Mammary epithelial cell (primary cell): Measurements from ENCODE around the gene ALDH3A1.

Experiments used
- EZH2 ChIP-seq: IDR thresholded peaks from 2 replicates; pipeline ENCODE4 v1.6.1; 2012; ENCODE audit warnings: low read length, inconsistent platforms, borderline replicate concordance
- TF ChIP-seq, protein P1 (sequence below), 2 donors: IDR thresholded peaks in 1 of 2; conservative IDR thresholded peaks in 1 of 2; 2 replicates each; pipeline ENCODE4 v1.5.1; 2011 to 2012; ENCODE audit warnings: inconsistent platforms in 2 of 2, low read length in 2 of 2, mild to moderate bottlenecking in 2 of 2, control low read depth in 1 of 2, low read depth in 1 of 2; ENCODE audit not compliant: insufficient read depth in 1 of 2; ENCODE audit errors: extremely low read depth in 1 of 2

DNA sequence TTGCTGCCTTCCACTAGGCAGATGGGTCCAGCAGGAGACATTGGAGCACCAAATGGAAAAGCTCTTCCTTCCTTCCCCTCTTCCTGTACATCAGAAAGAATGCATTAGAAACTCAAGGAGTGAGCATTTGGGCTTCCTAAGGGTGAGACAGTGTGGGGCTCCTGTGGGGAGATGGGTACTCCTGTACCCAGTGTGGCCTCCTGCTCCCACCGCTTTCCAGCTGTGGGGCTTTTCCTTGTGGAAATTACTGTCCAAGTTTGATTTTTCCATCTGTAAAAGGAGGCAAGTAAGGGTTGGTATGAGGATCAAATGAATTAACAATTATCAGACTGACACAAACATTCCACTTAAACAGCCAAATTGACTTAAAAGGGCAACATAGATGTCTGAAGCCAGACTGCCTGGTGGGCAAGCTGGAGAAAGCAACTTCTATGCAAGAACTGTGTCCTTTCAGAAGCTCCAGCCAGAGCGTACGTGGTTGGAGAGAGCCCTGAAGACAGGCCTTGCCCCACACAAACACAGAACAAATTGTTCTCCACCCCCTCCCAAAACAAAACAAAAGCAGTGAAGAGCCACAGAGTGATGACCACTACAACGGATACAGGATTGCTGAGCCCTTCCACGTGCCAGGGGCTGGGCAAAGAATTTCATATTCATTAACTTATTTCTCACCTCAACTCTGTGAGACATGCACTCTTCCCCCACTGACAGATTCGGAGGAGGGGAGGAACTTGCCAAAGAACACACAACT is 23.1 kb upstream of the ALDH3A1 start:
- TF ChIP-seq EZH2, result no peak
- TF ChIP-seq, protein P1, sequence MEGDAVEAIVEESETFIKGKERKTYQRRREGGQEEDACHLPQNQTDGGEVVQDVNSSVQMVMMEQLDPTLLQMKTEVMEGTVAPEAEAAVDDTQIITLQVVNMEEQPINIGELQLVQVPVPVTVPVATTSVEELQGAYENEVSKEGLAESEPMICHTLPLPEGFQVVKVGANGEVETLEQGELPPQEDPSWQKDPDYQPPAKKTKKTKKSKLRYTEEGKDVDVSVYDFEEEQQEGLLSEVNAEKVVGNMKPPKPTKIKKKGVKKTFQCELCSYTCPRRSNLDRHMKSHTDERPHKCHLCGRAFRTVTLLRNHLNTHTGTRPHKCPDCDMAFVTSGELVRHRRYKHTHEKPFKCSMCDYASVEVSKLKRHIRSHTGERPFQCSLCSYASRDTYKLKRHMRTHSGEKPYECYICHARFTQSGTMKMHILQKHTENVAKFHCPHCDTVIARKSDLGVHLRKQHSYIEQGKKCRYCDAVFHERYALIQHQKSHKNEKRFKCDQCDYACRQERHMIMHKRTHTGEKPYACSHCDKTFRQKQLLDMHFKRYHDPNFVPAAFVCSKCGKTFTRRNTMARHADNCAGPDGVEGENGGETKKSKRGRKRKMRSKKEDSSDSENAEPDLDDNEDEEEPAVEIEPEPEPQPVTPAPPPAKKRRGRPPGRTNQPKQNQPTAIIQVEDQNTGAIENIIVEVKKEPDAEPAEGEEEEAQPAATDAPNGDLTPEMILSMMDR (conservative IDR thresholded peaks at IDR 0.05 in 1 of 2, IDR thresholded peaks at IDR 0.05 in 1 of 2; ENCODE audit: extremely low read depth in 1 of 2, insufficient read depth in 1 of 2, low read depth in 1 of 2, low read length in 2 of 2), result no peak
